Neural progenitor cell (in vitro differentiated cells): ENCODE data around the gene ARHGAP26. TPM values are rescaled to one million over a fixed set of nuclear protein-coding genes. Genes with fewer than 3 reads are reported as not detected.

Experiments used
- DNase-seq: peaks from one replicate; pipeline ENCODE4 v3.0.0-alpha.2; 2016; ENCODE audit warnings: low spot score
- H2AFZ ChIP-seq: fragments of 200-600 bp; sonication (generic); replicated peaks from 2 replicates; pipeline ENCODE4 v1.6.1; 2016; ENCODE audit warnings: antibody characterized with exemption
- H3F3A ChIP-seq: fragments of 200-600 bp; sonication (generic); 2 replicates; pipeline ENCODE4 v1.6.1; 2016; ENCODE audit warnings: antibody characterized with exemption, low read depth
- H3K27ac ChIP-seq: fragments of 200-600 bp; sonication (generic); 2 replicates; pipeline ENCODE4 v1.5.1; 2016; ENCODE audit warnings: mild to moderate bottlenecking
- H3K27me3 ChIP-seq: fragments of 200-600 bp; sonication (generic); 2 replicates; pipeline ENCODE4 v1.6.1; 2016; ENCODE audit warnings: mild to moderate bottlenecking, moderate library complexity
- H3K36me3 ChIP-seq: fragments of 200-600 bp; sonication (generic); 2 replicates; pipeline ENCODE4 v1.5.1; 2016
- H3K4me1 ChIP-seq: fragments of 200-600 bp; sonication (generic); 2 replicates; pipeline ENCODE4 v1.6.1; 2016; ENCODE audit warnings: mixed run types
- H3K4me2 ChIP-seq: fragments of 200-600 bp; sonication (generic); 2 replicates; pipeline ENCODE4 v1.6.1; 2016
- H3K4me3 ChIP-seq: fragments of 200-600 bp; sonication (generic); 2 replicates; pipeline ENCODE4 v1.5.1; 2016
- H3K79me2 ChIP-seq: fragments of 200-600 bp; sonication (generic); 2 replicates; pipeline ENCODE4 v1.6.1; 2016; ENCODE audit warnings: low read depth
- H3K9ac ChIP-seq: fragments of 200-600 bp; sonication (generic); 2 replicates; pipeline ENCODE4 v1.6.1; 2016
- H3K9me3 ChIP-seq: fragments of 200-600 bp; sonication (generic); 2 replicates; pipeline ENCODE4 v1.5.1; 2016; ENCODE audit warnings: low read depth
- H4K20me1 ChIP-seq: fragments of 200-600 bp; sonication (generic); 2 replicates; pipeline ENCODE4 v1.6.1; 2016; ENCODE audit warnings: low read depth
- H3K27ac Mint-ChIP-seq: 3 replicates; pipeline ENCODE4 v1.8.0; 2021; ENCODE audit warnings: mixed read lengths
- H3K27me3 Mint-ChIP-seq: 2 replicates; pipeline ENCODE4 v1.8.0; 2022; ENCODE audit warnings: low read depth, mild to moderate bottlenecking, inconsistent platforms, moderate library complexity, mixed read lengths; ENCODE audit not compliant: insufficient read depth
- H3K36me3 Mint-ChIP-seq: 3 replicates; pipeline ENCODE4 v1.8.0; 2021; ENCODE audit warnings: mixed read lengths
- H3K4me1 Mint-ChIP-seq: 3 replicates; pipeline ENCODE4 v1.8.0; 2021; ENCODE audit warnings: mixed read lengths
- H3K4me3 Mint-ChIP-seq: 3 replicates; pipeline ENCODE4 v1.8.0; 2021; ENCODE audit warnings: mild to moderate bottlenecking, moderate library complexity, mixed read lengths
- H3K9me3 Mint-ChIP-seq: 3 replicates; pipeline ENCODE4 v1.8.0; 2020; ENCODE audit warnings: mixed read lengths
- CTCF ChIP-seq: fragments of 200-600 bp; sonication (generic); IDR thresholded peaks from 2 replicates; pipeline ENCODE4 v1.5.1; 2017; ENCODE audit warnings: antibody characterized with exemption, mild to moderate bottlenecking
- EZH2 ChIP-seq: fragments of 200-600 bp; sonication (generic); IDR thresholded peaks from 2 replicates; pipeline ENCODE4 v1.6.1; 2017; ENCODE audit warnings: antibody characterized with exemption, mild to moderate bottlenecking, moderate library complexity
- EZH2phosphoT487 ChIP-seq: fragments of 200-600 bp; sonication (generic); IDR thresholded peaks from 2 replicates; pipeline ENCODE4 v1.6.1; 2017; ENCODE audit warnings: antibody characterized with exemption
- total RNA-seq: library from RNA; depleted of rRNA; stranded (reverse); fragments of >200 nt; gene quantifications from 2 replicates; pipeline ENCODE4 v1.2.3, GENCODE V29; 2015; ENCODE audit warnings: low replicate concordance

ARHGAP26 gene
- total RNA-seq, 1 donor from 2014 or later: 7.0 TPM

- H2AFZ ChIP-seq: no peak overlapping the region
- H3K36me3 ChIP-seq: no peaks in the 10 kb centered on the region
- no peak overlapping the region for H3K27ac ChIP-seq
- no peaks in the 10 kb centered on the region for H3K79me2 ChIP-seq
- H3K4me2 ChIP-seq: no peak overlapping the region
- Mint-ChIP-seq H3K27me3 (no peaks in the 10 kb centered on the region), H3K4me1 (peaks cover 5% of the 10 kb centered on the region), H3K9me3 (no peaks in the 10 kb centered on the region), H3K27ac (no peak overlapping the region), H3K36me3 (no peaks in the 10 kb centered on the region), H3K4me3 (no peak overlapping the region)
- no peaks in the 10 kb centered on the region for H4K20me1 ChIP-seq
- H3F3A ChIP-seq: no peaks in the 10 kb centered on the region
- H3K4me3 ChIP-seq: no peak overlapping the region
- no peaks in the 10 kb centered on the region for H3K4me1 ChIP-seq
- H3K27me3 ChIP-seq: no peaks in the 10 kb centered on the region
- H3K9me3 ChIP-seq: no peaks in the 10 kb centered on the region
- DNase-seq: no peak
- TF ChIP-seq EZH2 (no peak), CTCF (no peak), EZH2phosphoT487 (no peak)
- H3K9ac ChIP-seq: no peak overlapping the region
Observed at GRCh38 chr5:143183989-143184388, 413.8 kb downstream of the ARHGAP26 start.

- Histone ChIP-seq H3K4me3 (no peak overlapping the region), H3K79me2 (no peaks in the 10 kb centered on the region), H3K27me3 (no peaks in the 10 kb centered on the region), H3F3A (no peaks in the 10 kb centered on the region), H3K36me3 (no peaks in the 10 kb centered on the region), H3K9ac (no peak overlapping the region), H3K9me3 (no peaks in the 10 kb centered on the region), H3K4me2 (no peak overlapping the region), H3K27ac (no peak overlapping the region), H3K4me1 (no peaks in the 10 kb centered on the region), H4K20me1 (no peaks in the 10 kb centered on the region), H2AFZ (no peak overlapping the region)
- Mint-ChIP-seq H3K4me1 (peaks cover 2% of the 10 kb centered on the region), H3K9me3 (peaks cover 3% of the 10 kb centered on the region), H3K27me3 (no peaks in the 10 kb centered on the region), H3K27ac (no peak overlapping the region), H3K4me3 (no peak overlapping the region), H3K36me3 (no peaks in the 10 kb centered on the region)
- TF ChIP-seq CTCF (no peak), EZH2phosphoT487 (no peak), EZH2 (no peak)
- no peak for DNase-seq
Observed at GRCh38 chr5:143186623-143187022, 416.4 kb downstream of the ARHGAP26 start.

- H3K9me3 Mint-ChIP-seq: peaks cover 3% of the 10 kb centered on the region
Observed at GRCh38 chr5:143187495-143187894, 417.3 kb downstream of the ARHGAP26 start.

More at GRCh38 chr5:143187495-143187894, 417.3 kb downstream of the ARHGAP26 start:
- H3K4me1 Mint-ChIP-seq: peaks cover 2% of the 10 kb centered on the region
- no peaks in the 10 kb centered on the region for H3K4me1 ChIP-seq
- H3K4me3 Mint-ChIP-seq: no peak overlapping the region
- H3K27me3 ChIP-seq: no peaks in the 10 kb centered on the region
- H3K36me3 ChIP-seq: no peaks in the 10 kb centered on the region
- TF ChIP-seq EZH2: no peak
- TF ChIP-seq CTCF: no peak
- TF ChIP-seq EZH2phosphoT487: no peak
- no peak overlapping the region for H3K27ac Mint-ChIP-seq
- DNase-seq: no peak
- no peak overlapping the region for H3K4me3 ChIP-seq
- H3K4me2 ChIP-seq: no peak overlapping the region
- H2AFZ ChIP-seq: no peak overlapping the region
- H4K20me1 ChIP-seq: no peaks in the 10 kb centered on the region
- no peaks in the 10 kb centered on the region for H3F3A ChIP-seq
- H3K79me2 ChIP-seq: no peaks in the 10 kb centered on the region
- no peak overlapping the region for H3K9ac ChIP-seq
- no peak overlapping the region for H3K27ac ChIP-seq
- H3K9me3 ChIP-seq: no peaks in the 10 kb centered on the region
- no peaks in the 10 kb centered on the region for H3K36me3 Mint-ChIP-seq
- H3K27me3 Mint-ChIP-seq: no peaks in the 10 kb centered on the region
